ENCODE results near the gene ATP11A.

- no peak for TF ChIP-seq MYC (IDR thresholded peaks at IDR 0.05; ENCODE audit: low read depth, low read length)
- TF ChIP-seq EZH2 (IDR thresholded peaks at IDR 0.05; ENCODE audit: borderline replicate concordance, low read depth, low read length, severe bottlenecking) = no peak
- TF ChIP-seq, protein P1, sequence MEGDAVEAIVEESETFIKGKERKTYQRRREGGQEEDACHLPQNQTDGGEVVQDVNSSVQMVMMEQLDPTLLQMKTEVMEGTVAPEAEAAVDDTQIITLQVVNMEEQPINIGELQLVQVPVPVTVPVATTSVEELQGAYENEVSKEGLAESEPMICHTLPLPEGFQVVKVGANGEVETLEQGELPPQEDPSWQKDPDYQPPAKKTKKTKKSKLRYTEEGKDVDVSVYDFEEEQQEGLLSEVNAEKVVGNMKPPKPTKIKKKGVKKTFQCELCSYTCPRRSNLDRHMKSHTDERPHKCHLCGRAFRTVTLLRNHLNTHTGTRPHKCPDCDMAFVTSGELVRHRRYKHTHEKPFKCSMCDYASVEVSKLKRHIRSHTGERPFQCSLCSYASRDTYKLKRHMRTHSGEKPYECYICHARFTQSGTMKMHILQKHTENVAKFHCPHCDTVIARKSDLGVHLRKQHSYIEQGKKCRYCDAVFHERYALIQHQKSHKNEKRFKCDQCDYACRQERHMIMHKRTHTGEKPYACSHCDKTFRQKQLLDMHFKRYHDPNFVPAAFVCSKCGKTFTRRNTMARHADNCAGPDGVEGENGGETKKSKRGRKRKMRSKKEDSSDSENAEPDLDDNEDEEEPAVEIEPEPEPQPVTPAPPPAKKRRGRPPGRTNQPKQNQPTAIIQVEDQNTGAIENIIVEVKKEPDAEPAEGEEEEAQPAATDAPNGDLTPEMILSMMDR (IDR thresholded peaks at IDR 0.05; ENCODE audit: extremely low read depth in 1 of 2, insufficient read depth in 1 of 2, low read depth in 1 of 2, low read length in 2 of 2) = no peak
- no peak for TF ChIP-seq MAX (IDR thresholded peaks at IDR 0.05; ENCODE audit: insufficient read depth, insufficient read length)
- no peak for TF ChIP-seq POLR2AphosphoS5 (IDR thresholded peaks at IDR 0.05; ENCODE audit: insufficient read depth, low read depth, low read length)
- TF ChIP-seq POLR2A (IDR thresholded peaks at IDR 0.05; ENCODE audit: low read depth, low read length) = no peak
- no peak for TF ChIP-seq GATA2 (IDR thresholded peaks at IDR 0.05; ENCODE audit: insufficient read depth, insufficient read length, low read depth, low read length)
Observed at GRCh38 chr13:112738606-112739005, 48.8 kb downstream of the ATP11A start.

Data from endothelial cell of umbilical vein (primary cell).